Lung (tissue), 12 donors: ENCODE measurements around the gene ADGRL4. TPM values are rescaled to one million over a fixed set of nuclear protein-coding genes. Genes with fewer than 3 reads are reported as not detected.
"Not testable (repeated sequence)": the region's sequence is repeated elsewhere in the genome, so short reads cannot be mapped to it uniquely, and the experiment has no call there.

Experiments used
- ATAC-seq: fragments of 200-7000 bp; cut with Tn5 transposase; one replicate; pipeline ENCODE4 v1.9.1; 2020; ENCODE audit warnings: moderate number of reproducible peaks; ENCODE audit not compliant: insufficient read depth, low FRiP score
- DNase-seq, 3 donors: peaks; one replicate each; pipeline ENCODE4 v3.0.0-alpha.2; 2013 to 2017
- H3K27ac ChIP-seq, 2 donors: one replicate each; pipeline ENCODE4 v1.5.1; 2013; ENCODE audit warnings: mild to moderate bottlenecking in 2 of 2, moderate library complexity in 2 of 2, control low read depth in 1 of 2, inconsistent platforms in 1 of 2, low read depth in 1 of 2, low read length in 1 of 2
- H3K27me3 ChIP-seq, 3 donors: one replicate each; pipeline ENCODE4 v1.5.1; 2013; ENCODE audit warnings: low read length in 2 of 3; ENCODE audit not compliant: control insufficient read depth in 3 of 3, insufficient read depth in 3 of 3
- H3K36me3 ChIP-seq, 4 donors: one replicate each; pipeline ENCODE4 v1.5.1; 2013; ENCODE audit warnings: low read length in 4 of 4, mild to moderate bottlenecking in 1 of 4, moderate library complexity in 1 of 4; ENCODE audit not compliant: control insufficient read depth in 4 of 4, insufficient read depth in 4 of 4
- H3K4me1 ChIP-seq, 5 donors: one replicate each; pipeline ENCODE4 v1.5.1; 2013; ENCODE audit warnings: low read length in 5 of 5, mild to moderate bottlenecking in 2 of 5, moderate library complexity in 1 of 5; ENCODE audit not compliant: control insufficient read depth in 5 of 5, insufficient read depth in 5 of 5
- H3K4me3 ChIP-seq: one replicate; pipeline ENCODE4 v1.5.1; 2013; ENCODE audit warnings: mild to moderate bottlenecking, control low read depth, moderate library complexity
- H3K9ac ChIP-seq, 2 donors: one replicate each; pipeline ENCODE4 v1.5.1; 2013; ENCODE audit warnings: low read length in 2 of 2, control low read depth in 1 of 2; ENCODE audit not compliant: insufficient read depth in 1 of 2
- H3K9me3 ChIP-seq, 4 donors: one replicate each; pipeline ENCODE4 v1.5.1; 2013; ENCODE audit warnings: low read length in 3 of 4, mild to moderate bottlenecking in 1 of 4, moderate library complexity in 1 of 4; ENCODE audit not compliant: control insufficient read depth in 4 of 4, insufficient read depth in 3 of 4
- WGBS, 2 donors: extraction: QIAGEN DNeasy Blood & Tissue Kit; methylation state at CpG; one replicate each; pipeline ENCODE4 v1.1.7; 2013; 5-methylcytosine and 5-hydroxymethylcytosine counted together
- polyA plus RNA-seq, 2 donors: library from polyadenylated mRNA; stranded (reverse); fragments of 200-250 nt; gene quantifications; one replicate each; pipeline ENCODE4 v1.2.1, GENCODE V29; 2013
- total RNA-seq, 2 donors: library from RNA; depleted of rRNA in 1 of 2; stranded (reverse); fragments of >200 nt in 1 of 2; gene quantifications; one replicate each; pipeline ENCODE4 v1.2.1, GENCODE V29; 2014 to 2021
- TF ChIP-seq, protein P1 (sequence below): IDR thresholded peaks from 2 replicates; pipeline ENCODE4 v1.5.1; 2012; ENCODE audit warnings: mild to moderate bottlenecking; ENCODE audit errors: control extremely low read depth, extremely low read depth
- donor health status: control.
- donor health status: control.
- donor health status: Bipolar disorder and iron deficiency.
- donor health status: healthy.
- donor health status: DM: yes; HTN: yes; CAD: no.

The ADGRL4 gene
- total and polyA plus RNA-seq, 4 donors, result 7.3 to 19.3 (median 12.8) TPM

- no peaks in the 10 kb centered on the region for H3K27me3 ChIP-seq
- no peaks in the 10 kb centered on the region for H3K4me1 ChIP-seq
- TF ChIP-seq, protein P1, sequence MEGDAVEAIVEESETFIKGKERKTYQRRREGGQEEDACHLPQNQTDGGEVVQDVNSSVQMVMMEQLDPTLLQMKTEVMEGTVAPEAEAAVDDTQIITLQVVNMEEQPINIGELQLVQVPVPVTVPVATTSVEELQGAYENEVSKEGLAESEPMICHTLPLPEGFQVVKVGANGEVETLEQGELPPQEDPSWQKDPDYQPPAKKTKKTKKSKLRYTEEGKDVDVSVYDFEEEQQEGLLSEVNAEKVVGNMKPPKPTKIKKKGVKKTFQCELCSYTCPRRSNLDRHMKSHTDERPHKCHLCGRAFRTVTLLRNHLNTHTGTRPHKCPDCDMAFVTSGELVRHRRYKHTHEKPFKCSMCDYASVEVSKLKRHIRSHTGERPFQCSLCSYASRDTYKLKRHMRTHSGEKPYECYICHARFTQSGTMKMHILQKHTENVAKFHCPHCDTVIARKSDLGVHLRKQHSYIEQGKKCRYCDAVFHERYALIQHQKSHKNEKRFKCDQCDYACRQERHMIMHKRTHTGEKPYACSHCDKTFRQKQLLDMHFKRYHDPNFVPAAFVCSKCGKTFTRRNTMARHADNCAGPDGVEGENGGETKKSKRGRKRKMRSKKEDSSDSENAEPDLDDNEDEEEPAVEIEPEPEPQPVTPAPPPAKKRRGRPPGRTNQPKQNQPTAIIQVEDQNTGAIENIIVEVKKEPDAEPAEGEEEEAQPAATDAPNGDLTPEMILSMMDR, result no peak
- DNase-seq (no peak), ATAC-seq (no peak)
- no peak overlapping the region for H3K27ac ChIP-seq
- peaks cover 0 to 3% (median 0%) of the 10 kb centered on the region in 4 donors for H3K9me3 ChIP-seq
- H3K4me3 ChIP-seq, result no peak overlapping the region
- 83 to 90% methylated on average over 2 of the region's 2 CpGs for WGBS, 2 donors
- H3K9ac ChIP-seq, result no peak overlapping the region
- no peaks in the 10 kb centered on the region for H3K36me3 ChIP-seq
Measured at GRCh38 chr1:78987042-78987441, 19.5 kb downstream of the ADGRL4 start.

GRCh38 chr1:78980511-78980910 lies 26.0 kb downstream of the ADGRL4 start:
- H3K27me3 ChIP-seq, result no peaks in the 10 kb centered on the region
- no peaks in the 10 kb centered on the region for H3K4me1 ChIP-seq
- H3K9me3 ChIP-seq, result no peaks in the 10 kb centered on the region
- H3K4me3 ChIP-seq, result no peak overlapping the region
- TF ChIP-seq, protein P1, result no peak
- no peak overlapping the region for H3K9ac ChIP-seq
- WGBS, 2 donors, result 58 to 76% methylated on average over 3 of the region's 3 CpGs
- H3K36me3 ChIP-seq, result no peaks in the 10 kb centered on the region
- ATAC-seq, result no peak
- no peak overlapping the region for H3K27ac ChIP-seq
- DNase-seq, result no peak

DNA sequence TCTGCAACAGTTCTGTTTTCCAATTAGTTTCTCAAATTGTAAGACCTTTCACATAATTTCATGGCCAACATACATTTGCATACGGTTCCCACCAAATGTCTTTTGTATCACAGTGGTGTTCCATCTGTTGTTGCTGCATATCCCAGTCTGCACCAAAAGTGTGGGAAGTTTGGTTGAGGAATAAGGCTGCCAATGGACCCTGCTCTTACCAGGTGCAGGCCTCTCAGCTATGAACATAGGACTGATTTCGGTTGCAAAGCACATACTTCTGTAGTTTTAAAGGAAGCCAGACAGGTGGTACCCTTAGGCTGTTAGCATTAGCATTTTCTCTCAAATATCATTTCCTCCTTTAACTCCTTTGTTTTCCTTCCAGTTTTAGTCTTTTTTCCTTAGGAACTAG lies 33.8 kb downstream of the ADGRL4 start:
- Histone ChIP-seq H3K4me3 (no peak overlapping the region), H3K27ac (no peak overlapping the region), H3K27me3 (no peaks in the 10 kb centered on the region), H3K9me3 (peaks cover 0 to 5% (median 0%) of the 10 kb centered on the region in 4 donors), H3K36me3 (no peaks in the 10 kb centered on the region), H3K9ac (no peak overlapping the region), H3K4me1 (no peaks in the 10 kb centered on the region)
- ATAC-seq, result no peak
- TF ChIP-seq, protein P1, result no peak
- 87 to 93% methylated on average over 2 of the region's 2 CpGs for whole genome bisulfite sequencing, 2 donors
- DNase-seq, result no peak

GRCh38 chr1:78967091-78967490 lies 39.4 kb downstream of the ADGRL4 start:
- not testable (repeated sequence) for H3K27ac ChIP-seq, DNase-seq, ATAC-seq, H3K4me1 ChIP-seq, H3K27me3 ChIP-seq, H3K9me3 ChIP-seq, H3K9ac ChIP-seq, H3K4me3 ChIP-seq, H3K36me3 ChIP-seq
